Adipose tissue (tissue), 3 donors: ENCODE measurements around the gene OR52J3. TPM values are rescaled to one million over a fixed set of nuclear protein-coding genes. Genes with fewer than 3 reads are reported as not detected.
"Not testable (repeated sequence)": the region's sequence is repeated elsewhere in the genome, so short reads cannot be mapped to it uniquely, and the experiment has no call there.

ENCODE experiments used
- H3K27ac ChIP-seq: one replicate; pipeline ENCODE4 v1.5.1; 2013; ENCODE audit warnings: low read depth, low read length
- whole genome bisulfite sequencing, 3 donors: extraction: QIAGEN DNeasy Blood & Tissue Kit; methylation state at CpG; one replicate each; pipeline ENCODE4 v1.1.7; 2013; 5-methylcytosine and 5-hydroxymethylcytosine counted together
- polyA plus RNA-seq, 3 donors: library from polyadenylated mRNA; stranded (reverse); fragments of 200-250 nt; gene quantifications; one replicate each; pipeline ENCODE4 v1.2.3, GENCODE V29; 2013
- donor health status: healthy with polysubstance abuse.
- donor health status: Bipolar disorder and iron deficiency.
- donor health status: healthy.

The OR52J3 gene
- not detected for polyA plus RNA-seq

DNA sequence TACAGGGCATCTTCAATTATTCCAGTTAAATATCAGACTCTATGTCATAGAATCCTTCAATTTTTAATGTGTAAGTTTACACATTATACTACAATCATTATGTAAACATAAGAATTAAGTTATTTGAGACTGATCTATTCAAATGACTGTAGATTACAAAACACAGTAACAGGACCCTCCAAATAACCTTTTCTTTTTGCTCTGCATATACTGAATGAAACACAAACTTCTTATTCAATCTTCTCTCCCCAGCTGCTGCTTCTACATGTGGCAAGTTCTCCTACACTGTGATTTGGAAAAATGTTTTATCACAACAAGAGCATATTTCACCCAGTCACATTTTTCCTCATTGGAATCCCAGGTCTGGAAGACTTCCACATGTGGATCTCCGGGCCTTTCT lies at the start of gene OR52J3:
TSS of gene OR52J3 (plus strand) at position 301 of the 400 bp plus-strand sequence. CDS start at position 301, 0 bp downstream.
- WGBS, 3 donors: 75 to 78% (median 77%) methylated on average over 1 of the region's 1 CpG
- H3K27ac ChIP-seq: no peak within 1 kb of the TSS

DNA sequence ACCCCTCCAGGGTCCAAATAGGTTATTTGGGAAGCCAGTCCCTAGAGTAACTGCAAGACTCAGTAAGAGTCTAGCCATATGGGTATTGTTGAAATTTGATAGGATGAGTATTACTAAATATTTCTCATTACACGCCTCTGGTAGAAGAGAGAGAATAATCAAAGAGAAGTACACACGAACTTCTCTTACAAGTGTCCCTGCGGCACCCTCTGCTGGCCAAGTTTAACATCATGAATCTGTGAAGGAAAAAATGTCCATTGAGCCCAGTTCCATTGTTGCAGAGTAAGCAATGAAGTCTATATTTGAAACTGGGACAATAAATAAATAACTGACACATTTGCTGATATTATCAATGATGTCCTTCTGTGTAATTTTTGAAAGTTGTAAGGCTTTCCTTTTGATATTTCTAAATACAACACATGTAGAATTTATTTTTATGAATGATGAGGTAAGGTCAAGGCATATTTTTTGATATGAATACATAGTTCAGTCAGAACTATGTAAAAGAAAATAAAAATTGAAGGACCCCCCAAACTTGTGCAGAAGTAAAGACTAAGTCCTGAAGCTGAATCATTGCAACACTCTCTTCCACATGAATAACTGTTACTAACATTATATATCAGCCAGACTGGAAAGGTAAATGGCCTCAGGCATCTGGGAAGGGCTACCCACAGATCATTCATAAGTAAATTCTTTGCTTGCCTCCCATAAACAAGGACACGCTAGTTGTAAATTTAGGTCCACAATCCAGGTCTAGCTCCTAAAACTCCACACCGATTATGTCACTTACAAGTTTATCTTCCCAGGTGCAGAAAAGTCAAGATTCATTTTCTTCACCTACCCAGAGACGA lies 41.7 kb upstream of the OR52J3 start:
- no peak overlapping the region for H3K27ac ChIP-seq
- WGBS, 3 donors: 33 to 39% (median 36%) methylated on average over 6 of the region's 6 CpGs

DNA sequence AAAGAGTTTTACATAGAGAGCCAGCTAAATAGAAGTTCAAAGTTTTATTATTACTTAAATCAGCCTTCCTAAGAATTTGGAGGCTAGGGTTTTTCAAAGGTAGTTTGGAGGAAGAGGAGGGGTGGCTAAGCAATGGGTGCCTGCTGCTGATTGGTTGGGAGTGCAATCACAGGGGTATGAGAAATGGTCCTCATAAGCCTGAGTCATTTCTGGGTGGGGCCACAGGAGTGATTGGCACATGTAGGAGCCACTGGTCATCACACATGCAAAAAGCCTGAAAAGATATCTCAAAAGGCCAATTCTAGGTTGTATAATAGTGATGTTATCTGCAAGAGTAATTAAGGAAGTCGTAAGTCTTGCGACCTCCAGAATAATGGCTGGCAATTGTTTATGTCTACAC lies 38.8 kb upstream of the OR52J3 start:
- 31 to 58% (median 33%) methylated on average over 2 of the region's 2 CpGs for WGBS, 3 donors

DNA sequence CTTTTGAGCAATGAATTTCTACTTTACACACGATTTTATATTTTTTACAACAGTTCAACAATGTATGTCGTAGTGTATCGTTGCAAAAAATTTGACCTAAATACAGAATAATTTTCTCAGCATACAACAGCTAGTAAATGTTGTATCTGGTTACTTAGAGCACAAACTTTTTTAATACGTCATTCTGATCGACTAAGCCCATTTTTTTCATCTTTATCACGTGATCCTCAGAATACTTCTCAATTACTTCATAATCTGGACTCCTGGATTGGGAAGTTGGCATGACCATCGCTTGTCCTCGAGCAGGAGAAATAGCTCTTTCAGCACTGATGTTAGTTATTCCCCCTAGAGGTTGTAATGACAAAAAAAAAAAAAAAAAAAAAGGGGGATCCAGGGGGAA lies 35.1 kb upstream of the OR52J3 start:
- H3K27ac ChIP-seq: no peak overlapping the region
- WGBS, 3 donors: 62 to 72% (median 71%) methylated on average over 8 of the region's 8 CpGs

More for the DNA sequence above, 38.8 kb upstream of the OR52J3 start:
- no peak overlapping the region for H3K27ac ChIP-seq

DNA sequence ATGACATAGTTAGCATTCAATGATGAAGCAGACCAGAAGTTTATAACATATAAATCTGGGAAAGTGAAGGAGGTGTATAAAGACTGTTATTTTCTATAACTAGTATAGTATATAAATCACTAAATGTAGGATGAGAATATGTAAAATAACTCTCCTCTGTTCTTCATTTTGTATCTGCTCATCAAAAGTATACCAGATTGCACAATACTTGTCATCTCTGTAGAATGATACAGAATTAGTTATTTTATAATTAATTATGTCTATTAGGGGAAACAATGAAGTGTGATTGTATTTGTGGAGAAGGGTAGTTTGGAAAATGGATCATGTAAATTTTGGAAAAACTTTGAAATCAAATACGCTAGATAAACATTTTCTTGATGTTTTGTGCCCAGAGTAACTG lies 33.3 kb upstream of the OR52J3 start:
- no peak overlapping the region for H3K27ac ChIP-seq
- WGBS, 3 donors: 81 to 94% (median 88%) methylated on average over 1 of the region's 1 CpG

DNA sequence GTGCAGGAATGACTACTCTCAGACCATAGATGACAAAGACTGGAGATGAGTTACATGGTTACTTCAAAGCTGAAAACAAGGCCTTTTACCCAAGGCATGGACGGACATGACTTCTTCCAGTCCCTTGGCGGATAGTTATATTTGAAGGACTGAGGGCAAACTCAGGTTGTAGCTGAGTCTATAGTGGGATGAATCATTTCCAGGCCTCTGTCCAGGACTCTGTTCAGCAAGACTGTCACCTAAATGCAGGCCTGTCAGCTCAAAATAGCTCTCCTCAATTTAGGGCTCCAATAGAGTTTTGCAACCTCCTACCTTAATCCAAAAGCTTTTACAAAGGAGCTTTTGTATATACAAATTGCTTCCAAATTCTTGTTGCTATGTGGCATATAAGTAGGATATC lies 24.3 kb upstream of the OR52J3 start:
- WGBS, 3 donors: 80 to 95% (median 90%) methylated on average over 2 of the region's 2 CpGs

DNA sequence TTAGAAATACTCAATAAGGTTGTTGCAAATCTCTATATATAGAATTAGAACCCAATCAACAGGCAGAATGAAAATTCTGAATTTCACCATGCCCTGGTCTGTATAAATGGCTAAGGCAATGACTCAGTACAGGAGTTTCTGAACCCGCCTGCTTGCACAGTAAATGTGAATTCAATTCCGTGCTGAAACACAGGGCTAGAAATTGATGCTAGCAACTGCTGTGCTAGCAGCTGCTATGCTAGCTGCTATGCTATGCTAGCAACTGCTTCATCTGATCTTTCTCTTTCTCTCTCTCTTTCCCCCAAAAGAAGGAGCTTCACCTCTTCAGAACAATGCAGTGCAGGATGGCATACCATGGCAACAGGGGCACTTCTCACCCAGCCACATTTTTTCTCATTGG lies 9.7 kb upstream of the OR52J3 start:
- 78 to 87% (median 83%) methylated on average over 2 of the region's 2 CpGs for WGBS, 3 donors
- no peak overlapping the region for H3K27ac ChIP-seq

More for the DNA sequence above, 24.3 kb upstream of the OR52J3 start:
- H3K27ac ChIP-seq: no peak overlapping the region

DNA sequence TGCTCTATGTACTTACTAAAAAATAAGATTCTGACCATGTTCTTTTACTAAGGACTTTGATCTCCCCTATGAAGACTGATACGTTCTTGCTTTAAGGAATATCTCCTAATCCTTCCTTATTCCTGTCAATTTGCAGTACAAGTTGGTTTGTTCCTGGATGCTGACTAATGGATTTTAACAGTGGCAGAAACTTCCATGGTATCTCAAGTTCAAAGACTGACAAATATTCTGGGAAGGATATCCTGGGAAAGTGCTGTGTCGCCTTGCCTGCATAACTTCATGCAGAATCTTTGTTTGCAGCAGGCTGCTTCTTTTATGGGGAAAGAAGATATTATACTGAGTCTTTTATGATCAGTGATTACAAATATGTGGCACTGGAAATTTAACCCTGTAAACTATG lies 8.4 kb upstream of the OR52J3 start:
- WGBS, 3 donors: 41 to 76% (median 58%) methylated on average over 2 of the region's 2 CpGs
- H3K27ac ChIP-seq: no peak overlapping the region

DNA sequence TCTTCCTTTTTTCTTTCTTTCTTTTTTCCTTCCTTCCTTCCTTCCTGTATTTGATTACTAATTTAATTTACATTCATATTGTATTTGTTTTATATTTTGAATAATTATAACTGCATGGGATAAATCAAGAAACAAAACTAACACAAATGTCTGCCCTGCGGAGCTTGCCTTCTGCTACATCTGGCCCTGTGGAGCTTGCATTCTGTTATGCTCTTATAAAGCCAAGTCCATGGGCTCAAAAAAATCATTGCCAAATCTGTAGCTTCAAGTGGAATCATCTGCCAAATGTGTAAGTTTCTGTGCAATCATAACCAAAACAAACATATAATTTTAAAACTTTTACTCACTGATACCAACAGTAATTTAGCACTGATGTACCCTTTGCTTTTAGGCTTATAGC lies 8.0 kb upstream of the OR52J3 start:
- WGBS, 3 donors: 80 to 93% (median 87%) methylated on average over 1 of the region's 1 CpG
- H3K27ac ChIP-seq: no peak overlapping the region

DNA sequence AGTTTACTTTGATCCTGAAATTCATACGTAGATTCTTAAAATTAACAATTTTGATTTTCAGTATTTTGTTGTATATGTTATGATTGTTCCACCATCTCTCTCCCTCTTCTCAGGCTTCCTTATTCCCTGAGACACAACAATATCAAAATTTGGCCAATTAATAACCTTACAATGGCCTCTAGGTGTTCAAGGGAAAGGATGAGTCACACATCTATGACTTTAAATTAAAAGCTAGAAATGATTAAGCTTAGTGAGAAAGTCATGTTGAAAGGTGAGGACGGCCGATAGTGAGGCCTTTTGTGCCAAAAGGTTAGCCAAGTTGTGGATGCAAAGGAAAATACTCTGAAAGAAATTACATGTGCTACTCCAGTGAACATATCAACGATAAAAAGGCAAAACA lies 5.5 kb upstream of the OR52J3 start:
- no peak overlapping the region for H3K27ac ChIP-seq
- 61 to 80% (median 69%) methylated on average over 4 of the region's 4 CpGs for WGBS, 3 donors

DNA sequence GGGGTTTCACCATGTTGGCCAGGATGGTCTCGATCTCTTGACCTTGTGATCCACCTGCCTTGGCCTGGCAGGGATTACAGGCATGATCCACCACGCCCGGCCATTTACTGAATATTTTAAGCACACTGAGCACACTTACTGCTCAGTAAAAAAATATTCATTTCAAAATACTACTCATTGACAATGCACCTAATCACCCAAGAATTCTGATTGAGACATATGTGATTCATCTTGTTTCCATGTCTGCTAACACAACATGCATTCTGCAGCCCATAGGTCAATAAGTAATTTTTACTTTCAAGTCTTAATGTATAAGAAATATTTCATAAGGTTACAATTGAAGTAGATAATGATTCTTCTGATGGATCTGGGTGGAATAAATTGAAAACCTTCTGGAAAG lies 4.2 kb upstream of the OR52J3 start:
- H3K27ac ChIP-seq: no peak overlapping the region
- WGBS, 3 donors: 40 to 86% (median 66%) methylated on average over 3 of the region's 3 CpGs

DNA sequence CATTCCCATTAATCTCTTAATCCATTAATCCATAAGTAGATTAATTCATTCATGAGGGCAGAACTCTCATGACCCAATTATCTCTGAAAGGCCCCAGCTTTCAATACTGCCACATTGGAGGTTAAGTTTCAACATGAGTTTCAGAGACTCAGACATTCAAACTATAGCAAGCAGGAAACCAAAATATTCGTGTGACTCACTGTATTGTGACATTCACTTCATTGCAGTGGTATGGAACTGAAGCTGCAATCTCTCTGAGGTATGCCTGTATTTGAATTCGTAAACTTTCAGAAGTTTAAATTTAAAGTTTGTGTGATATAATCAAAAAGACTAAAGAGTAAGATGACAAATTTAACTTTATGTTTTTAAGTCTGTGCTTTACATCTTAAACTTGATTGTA lies 2.9 kb upstream of the OR52J3 start:
- H3K27ac ChIP-seq: no peak overlapping the region
- 51 to 59% (median 56%) methylated on average over 2 of the region's 2 CpGs for WGBS, 3 donors

DNA sequence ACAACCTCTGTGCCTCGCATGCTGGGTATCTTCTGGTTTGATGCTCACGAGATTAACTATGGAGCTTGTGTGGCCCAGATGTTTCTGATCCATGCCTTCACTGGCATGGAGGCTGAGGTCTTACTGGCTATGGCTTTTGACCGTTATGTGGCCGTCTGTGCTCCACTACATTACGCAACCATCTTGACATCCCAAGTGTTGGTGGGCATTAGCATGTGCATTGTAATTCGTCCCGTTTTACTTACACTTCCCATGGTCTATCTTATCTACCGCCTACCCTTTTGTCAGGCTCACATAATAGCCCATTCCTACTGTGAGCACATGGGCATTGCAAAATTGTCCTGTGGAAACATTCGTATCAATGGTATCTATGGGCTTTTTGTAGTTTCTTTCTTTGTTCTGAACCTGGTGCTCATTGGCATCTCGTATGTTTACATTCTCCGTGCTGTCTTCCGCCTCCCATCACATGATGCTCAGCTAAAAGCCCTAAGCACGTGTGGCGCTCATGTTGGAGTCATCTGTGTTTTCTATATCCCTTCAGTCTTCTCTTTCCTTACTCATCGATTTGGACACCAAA lies 516 bp downstream of the OR52J3 start:
- H3K27ac ChIP-seq: no peak overlapping the region
- 76 to 84% (median 84%) methylated on average over 15 of the region's 15 CpGs for WGBS, 3 donors

DNA sequence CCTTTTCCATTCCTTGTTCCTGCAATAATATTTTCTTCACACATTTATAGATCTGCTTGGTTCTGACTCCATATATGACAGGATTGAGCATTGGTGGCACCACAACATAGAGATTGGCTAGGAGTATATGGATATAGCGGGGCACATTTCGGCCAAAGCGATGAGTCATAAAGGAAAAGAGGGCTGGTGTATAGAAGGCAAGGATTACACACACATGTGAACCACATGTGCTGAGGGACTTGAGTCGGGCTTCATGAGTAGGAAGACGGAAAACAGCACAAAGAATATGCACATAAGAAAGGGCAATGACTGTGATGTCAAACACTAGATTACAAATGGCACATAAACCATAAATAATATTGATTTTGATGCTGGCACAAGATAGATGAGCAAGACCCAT lies 12.4 kb downstream of the OR52J3 start:
- not testable (repeated sequence) for H3K27ac ChIP-seq
- 68 to 94% (median 72%) methylated on average over 5 of the region's 5 CpGs for WGBS, 3 donors

DNA sequence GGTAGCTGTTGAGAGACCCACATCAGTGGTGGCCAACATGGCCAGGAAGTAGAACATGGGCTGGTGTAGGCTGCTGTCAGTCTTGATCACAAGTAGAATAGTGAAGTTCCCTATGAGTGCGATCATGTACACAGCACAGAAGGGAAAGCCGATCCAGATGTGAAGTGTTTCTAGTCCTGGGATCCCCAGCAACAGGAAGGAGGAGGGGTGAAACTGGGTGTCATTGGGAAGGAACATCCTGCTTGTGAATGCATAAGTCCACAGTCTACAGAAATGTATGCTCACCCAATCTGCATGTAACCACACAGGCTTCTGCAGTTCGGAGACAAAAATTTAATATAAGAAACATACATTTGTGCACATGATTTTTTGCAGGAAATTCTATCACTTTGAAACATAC lies 13.1 kb downstream of the OR52J3 start, which contains the start of gene OR52E2:
TSS of gene OR52E2 (minus strand) at position 237 of the 400 bp plus-strand sequence. CDS start at position 237, 0 bp downstream.
- H3K27ac ChIP-seq: no peak within 1 kb of the TSS
- WGBS, 3 donors: 87 to 91% (median 91%) methylated on average over 3 of the region's 3 CpGs

DNA sequence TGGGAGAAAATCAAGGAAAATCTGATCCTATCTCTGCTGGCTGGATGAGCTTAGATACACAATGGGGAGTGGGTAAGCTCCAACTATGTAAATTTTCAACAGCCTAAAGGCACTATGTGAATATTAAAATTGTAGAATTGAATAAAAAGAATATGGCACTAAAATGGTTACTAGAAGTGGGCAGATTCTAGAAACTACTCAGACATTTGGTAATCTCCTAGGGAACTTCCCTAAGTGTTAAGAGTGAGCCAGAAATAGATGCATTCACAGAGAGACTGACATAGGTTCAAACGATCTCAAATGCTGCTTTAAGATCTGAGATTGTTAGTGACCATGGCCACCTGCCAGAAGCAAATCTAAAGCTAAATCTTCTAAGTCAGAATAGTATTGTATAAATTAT lies 18.7 kb downstream of the OR52J3 start:
- 9 to 21% (median 12%) methylated on average over 1 of the region's 1 CpG for WGBS, 3 donors
- H3K27ac ChIP-seq: no peak overlapping the region

DNA sequence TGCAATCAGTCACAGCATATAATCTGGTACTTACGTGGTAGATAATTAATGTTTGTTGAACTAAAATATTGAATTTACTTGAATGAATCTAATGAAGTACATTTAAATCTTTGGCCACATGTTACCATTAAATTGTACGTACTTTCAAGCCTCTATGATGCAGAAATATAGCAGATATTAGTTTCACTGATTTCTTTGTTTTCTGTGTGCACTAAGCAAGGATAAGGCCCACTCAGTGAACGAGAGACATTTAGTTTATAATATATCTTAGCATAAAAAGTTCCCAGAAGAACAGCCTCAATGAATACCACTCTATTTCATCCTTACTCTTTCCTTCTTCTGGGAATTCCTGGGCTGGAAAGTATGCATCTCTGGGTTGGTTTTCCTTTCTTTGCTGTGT lies 22.9 kb downstream of the OR52J3 start, which contains the start of gene OR52E1:
TSS of gene OR52E1 (plus strand) at position 301 of the 400 bp plus-strand sequence.
- 58 to 74% (median 67%) methylated on average over 3 of the region's 3 CpGs for WGBS, 3 donors
- no peak within 1 kb of the TSS for H3K27ac ChIP-seq

DNA sequence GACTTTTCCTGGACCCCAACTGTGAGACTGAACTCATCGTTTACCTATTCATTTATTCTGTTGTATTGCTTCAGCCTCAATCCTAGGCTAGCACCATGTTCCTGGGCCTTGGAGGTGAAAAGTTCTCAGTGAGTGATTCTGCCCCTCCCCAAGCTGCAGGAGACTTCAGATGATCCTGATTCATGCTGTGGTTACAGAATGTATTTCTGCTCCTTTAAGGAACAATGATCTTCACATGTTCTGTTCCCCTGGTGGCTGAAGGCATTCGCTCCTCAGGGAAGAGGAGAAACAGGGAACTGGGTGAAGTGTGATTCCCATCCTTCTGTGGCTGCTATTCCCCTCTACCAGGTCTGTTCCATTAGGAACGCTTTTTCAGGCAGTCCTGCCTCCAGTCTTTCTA lies 25.5 kb downstream of the OR52J3 start:
- 36 to 61% (median 58%) methylated on average over 3 of the region's 3 CpGs for WGBS, 3 donors
- no peak overlapping the region for H3K27ac ChIP-seq

DNA sequence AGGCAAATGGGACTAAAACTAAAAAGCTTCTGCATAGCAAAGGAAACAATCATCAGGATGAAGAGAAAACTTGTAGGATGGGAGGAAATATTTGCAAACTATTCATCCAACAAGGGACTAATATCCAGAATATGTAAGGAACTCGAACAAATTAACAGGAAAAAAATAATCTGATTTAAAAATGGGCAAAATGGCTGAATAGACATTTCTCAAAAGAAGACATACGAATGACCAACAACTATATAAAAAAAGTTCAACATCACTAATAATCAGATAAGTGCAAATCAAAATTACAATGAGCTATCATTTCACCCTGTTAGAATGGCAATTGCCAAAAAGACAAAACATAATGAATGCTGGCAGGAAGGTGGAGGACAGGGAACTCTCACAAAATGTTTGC lies 35.1 kb downstream of the OR52J3 start:
- no peak overlapping the region for H3K27ac ChIP-seq
- 75 to 76% (median 75%) methylated on average over 2 of the region's 2 CpGs for WGBS, 3 donors

DNA sequence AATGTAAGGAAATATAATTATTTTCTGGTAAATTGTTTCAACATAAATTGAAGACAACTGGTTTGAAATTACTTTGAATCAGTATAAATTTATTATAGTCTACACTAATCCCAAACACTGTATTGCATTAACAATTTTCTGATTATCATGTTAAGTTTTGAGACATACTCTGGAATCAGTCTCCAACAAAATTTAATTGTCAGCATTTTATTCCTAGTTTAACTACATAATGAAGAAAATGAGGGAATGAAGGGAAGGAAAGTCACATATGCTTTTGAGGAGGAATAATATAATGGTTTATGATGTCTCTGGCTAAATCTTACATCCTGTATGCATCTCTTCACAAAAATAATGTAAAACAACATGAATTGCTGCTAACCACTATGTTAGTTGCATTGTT lies 37.3 kb downstream of the OR52J3 start:
- H3K27ac ChIP-seq: no peak overlapping the region
